GM12891 (cell line): ENCODE measurements around the gene UBE2E2.
A peak's percentile ranks its signal among the peaks of the same experiment; 100 is the strongest.

Source experiments
- POLR2A ChIP-seq: IDR thresholded peaks from 2 replicates; pipeline ENCODE4 v1.6.1; 2011; ENCODE audit warnings: low read depth, low read length, control low read depth
- POLR2AphosphoS5 ChIP-seq: IDR thresholded peaks from 2 replicates; pipeline ENCODE4 v1.6.1; 2011; ENCODE audit warnings: low read depth, low read length, control low read depth
- POU2F2 ChIP-seq: IDR thresholded peaks from 2 replicates; pipeline ENCODE4 v1.6.1; 2011; ENCODE audit warnings: low read depth, mild to moderate bottlenecking, control low read depth, low read length, moderate library complexity
- SPI1 ChIP-seq: IDR thresholded peaks from 2 replicates; pipeline ENCODE4 v1.6.1; 2011; ENCODE audit warnings: low read depth, low read length, control low read depth

DNA sequence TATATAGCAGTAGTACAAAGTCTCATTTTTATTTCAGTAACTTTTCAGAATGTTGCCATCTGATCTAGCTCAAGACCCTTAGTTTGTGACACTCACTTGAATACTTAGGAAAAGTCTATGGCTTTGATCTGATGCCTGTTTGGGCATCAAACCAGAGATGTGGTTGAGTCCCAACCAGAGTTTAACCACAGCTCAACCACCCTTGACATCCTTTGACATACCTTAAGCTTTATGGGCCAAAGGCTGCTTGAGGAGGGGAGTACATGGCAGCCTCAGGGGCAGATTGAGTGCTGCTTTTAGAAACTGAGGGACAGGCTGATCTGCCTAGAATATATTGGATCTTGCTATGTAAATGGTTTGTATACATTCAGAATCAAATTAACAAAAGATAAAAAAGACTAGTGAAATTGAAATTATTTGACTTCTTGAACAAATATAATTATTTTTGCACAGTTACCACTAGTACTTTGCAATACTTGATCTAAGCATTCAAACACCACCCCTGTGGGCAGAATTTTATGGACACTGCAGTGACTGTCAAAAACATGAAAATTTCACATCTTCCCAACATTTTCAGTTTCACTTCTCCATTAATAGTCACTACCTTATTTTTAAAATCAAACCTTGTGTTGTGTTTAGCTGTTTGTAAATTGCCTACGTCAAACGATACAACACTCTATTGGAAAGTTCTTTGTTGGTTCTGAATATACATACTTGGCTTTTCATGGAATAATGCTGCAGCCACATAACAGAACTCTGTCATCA, 199.8 kb downstream of the UBE2E2 start:
- peak; percentile 63 for TF ChIP-seq SPI1
- TF ChIP-seq POLR2A: no peak
- TF ChIP-seq POLR2AphosphoS5: no peak
- TF ChIP-seq POU2F2: no peak
